Upper lobe of left lung (tissue), 6 donors: ENCODE data around the gene TMEM242. TPM values are rescaled to one million over a fixed set of nuclear protein-coding genes. Genes with fewer than 3 reads are reported as not detected.
"Not testable (repeated sequence)": the region's sequence is repeated elsewhere in the genome, so short reads cannot be mapped to it uniquely, and the experiment has no call there.

ENCODE experiments used
- ATAC-seq, 2 donors: fragments of 200-7000 bp; cut with Tn5 transposase; one replicate each; pipeline ENCODE4 v1.9.1; 2022; ENCODE audit warnings: mild to moderate bottlenecking in 2 of 2, moderate library complexity in 2 of 2; ENCODE audit not compliant: low FRiP score in 2 of 2
- DNase-seq, 2 donors: peaks; one replicate each; pipeline ENCODE4 v3.0.0-alpha.2; 2019 to 2020
- H3K27ac ChIP-seq, 4 donors: fragments of 200-600 bp; sonication (generic); one replicate each; pipeline ENCODE4 v1.5.1; 2016 to 2019
- H3K27me3 ChIP-seq, 4 donors: fragments of 200-600 bp; sonication (generic); one replicate each; pipeline ENCODE4 v1.5.1; 2017 to 2019
- H3K36me3 ChIP-seq, 4 donors: fragments of 200-600 bp; sonication (generic); one replicate each; pipeline ENCODE4 v1.5.1; 2016 to 2019
- H3K4me1 ChIP-seq, 4 donors: fragments of 200-600 bp; sonication (generic); one replicate each; pipeline ENCODE4 v1.5.1; 2018 to 2019
- H3K4me3 ChIP-seq, 4 donors: fragments of 200-600 bp; sonication (generic); one replicate each; pipeline ENCODE4 v1.5.1; 2017 to 2019; ENCODE audit warnings: mild to moderate bottlenecking in 2 of 4, moderate library complexity in 1 of 4
- H3K9me3 ChIP-seq, 4 donors: fragments of 200-600 bp; sonication (generic); one replicate each; pipeline ENCODE4 v1.5.1; 2018 to 2019
- EP300 ChIP-seq, 4 donors: sonication (generic); formaldehyde crosslinking; IDR thresholded peaks; one replicate each; pipeline ENCODE4 v1.5.1; 2017; ENCODE audit warnings: antibody characterized with exemption in 4 of 4, control low read depth in 2 of 4
- POLR2A ChIP-seq, 4 donors: fragments of 450-650 bp; IDR thresholded peaks; one replicate each; pipeline ENCODE4 v1.5.1; 2016 to 2017; ENCODE audit warnings: antibody characterized with exemption in 4 of 4, mild to moderate bottlenecking in 2 of 4
- POLR2AphosphoS5 ChIP-seq, 2 donors: sonication (generic); formaldehyde crosslinking; IDR thresholded peaks; one replicate each; pipeline ENCODE4 v1.5.1; 2017; ENCODE audit warnings: antibody characterized with exemption in 2 of 2
- WGBS, 2 donors: methylation state at CpG; one replicate each; pipeline ENCODE4 v1.1.5; 2017 to 2018; 5-methylcytosine and 5-hydroxymethylcytosine counted together
- total RNA-seq, 6 donors: library from RNA; depleted of rRNA in 4 of 6; stranded (reverse); fragments of >200 nt in 4 of 6; gene quantifications; one replicate each; pipeline versions ENCODE4 v1.1.0 to v1.2.1, GENCODE V29; 2016 to 2021
- TF ChIP-seq, protein P1 (sequence below), 6 experiments: fragments of 450-650 bp in 4 of 6; fragments of 200-600 bp in 2 of 6; sonication (generic) in 2 of 6; IDR thresholded peaks; one replicate each; pipeline ENCODE4 v1.5.1; 2016 to 2019; ENCODE audit warnings: antibody characterized with exemption in 6 of 6
- donor health status: DM: no; HTN: no; CAD: no; lungs with moderate emphysema.
- donor health status: DM: no; HTN: yes; CAD: no; lungs with severe emphysema.

Gene TMEM242
- total RNA-seq, 6 donors from 2014 or later: 2.1 to 10.8 (median 6.5) TPM

DNA sequence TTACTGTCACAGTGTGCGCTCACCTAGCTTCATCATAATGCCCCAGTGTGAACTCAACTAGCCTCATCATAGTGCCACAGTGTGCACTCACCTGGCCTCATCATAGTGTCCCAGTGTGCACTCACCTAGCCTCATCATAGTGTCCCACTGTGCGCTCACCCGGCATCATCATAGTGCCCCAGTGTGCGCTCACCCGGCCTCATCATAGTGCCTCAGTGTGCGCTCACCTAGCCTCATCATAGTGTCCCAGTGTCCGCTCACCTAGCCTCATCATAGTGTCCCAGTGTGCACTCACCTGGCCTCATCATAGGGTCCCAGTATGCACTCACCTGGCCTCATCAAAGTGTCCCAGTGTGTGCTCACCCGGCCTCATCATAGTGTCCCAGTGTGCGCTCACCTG lies 10.6 kb downstream of the TMEM242 start:
- TF ChIP-seq POLR2AphosphoS5 (IDR thresholded peaks at IDR 0.05) (no peak), EP300 (IDR thresholded peaks at IDR 0.05) (no peak), POLR2A (IDR thresholded peaks at IDR 0.05) (no peak)
- TF ChIP-seq, protein P1, sequence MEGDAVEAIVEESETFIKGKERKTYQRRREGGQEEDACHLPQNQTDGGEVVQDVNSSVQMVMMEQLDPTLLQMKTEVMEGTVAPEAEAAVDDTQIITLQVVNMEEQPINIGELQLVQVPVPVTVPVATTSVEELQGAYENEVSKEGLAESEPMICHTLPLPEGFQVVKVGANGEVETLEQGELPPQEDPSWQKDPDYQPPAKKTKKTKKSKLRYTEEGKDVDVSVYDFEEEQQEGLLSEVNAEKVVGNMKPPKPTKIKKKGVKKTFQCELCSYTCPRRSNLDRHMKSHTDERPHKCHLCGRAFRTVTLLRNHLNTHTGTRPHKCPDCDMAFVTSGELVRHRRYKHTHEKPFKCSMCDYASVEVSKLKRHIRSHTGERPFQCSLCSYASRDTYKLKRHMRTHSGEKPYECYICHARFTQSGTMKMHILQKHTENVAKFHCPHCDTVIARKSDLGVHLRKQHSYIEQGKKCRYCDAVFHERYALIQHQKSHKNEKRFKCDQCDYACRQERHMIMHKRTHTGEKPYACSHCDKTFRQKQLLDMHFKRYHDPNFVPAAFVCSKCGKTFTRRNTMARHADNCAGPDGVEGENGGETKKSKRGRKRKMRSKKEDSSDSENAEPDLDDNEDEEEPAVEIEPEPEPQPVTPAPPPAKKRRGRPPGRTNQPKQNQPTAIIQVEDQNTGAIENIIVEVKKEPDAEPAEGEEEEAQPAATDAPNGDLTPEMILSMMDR (IDR thresholded peaks at IDR 0.05): no peak
- no peak for ATAC-seq
- 71 to 76% methylated on average over 9 of the region's 9 CpGs for WGBS, 2 donors
- peak in 1 of 2 donors; percentile 30 for DNase-seq
- Histone ChIP-seq H3K27me3 (no peaks in the 10 kb centered on the region), H3K36me3 (peaks cover 0 to 19% (median 10%) of the 10 kb centered on the region in 4 donors), H3K4me3 (no peak overlapping the region), H3K9me3 (no peaks in the 10 kb centered on the region), H3K4me1 (peaks cover 6 to 14% (median 12%) of the 10 kb centered on the region in 4 donors), H3K27ac (no peak overlapping the region)

DNA sequence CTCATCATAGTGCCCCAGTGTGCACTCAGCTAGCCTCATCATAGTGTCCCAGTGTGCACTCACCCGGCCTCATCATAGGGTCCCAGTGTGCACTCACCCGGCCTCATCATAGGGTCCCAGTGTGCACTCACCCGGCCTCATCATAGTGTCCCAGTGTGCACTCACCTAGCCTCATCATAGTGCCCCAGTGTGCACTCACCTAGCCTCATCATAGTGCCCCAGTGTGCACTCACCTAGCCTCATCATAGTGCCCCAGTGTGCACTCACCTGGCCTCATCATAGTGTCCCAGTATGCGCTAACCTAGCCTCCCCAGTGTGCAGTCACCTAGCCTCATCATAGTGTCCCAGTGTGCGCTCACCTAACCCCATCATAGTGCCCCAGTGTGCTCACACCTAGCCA lies 12.6 kb downstream of the TMEM242 start:
- not testable (repeated sequence) for H3K4me3 ChIP-seq, DNase-seq, H3K9me3 ChIP-seq, H3K27me3 ChIP-seq, H3K27ac ChIP-seq
- H3K36me3 ChIP-seq: peaks cover 0 to 17% (median 10%) of the 10 kb centered on the region in 4 donors
- H3K4me1 ChIP-seq: peaks cover 7 to 11% (median 8%) of the 10 kb centered on the region in 4 donors
- 62 to 71% methylated on average over 4 to 5 of the region's 5 CpGs for WGBS, 2 donors
- ATAC-seq: peak; percentile 50 to 77

DNA sequence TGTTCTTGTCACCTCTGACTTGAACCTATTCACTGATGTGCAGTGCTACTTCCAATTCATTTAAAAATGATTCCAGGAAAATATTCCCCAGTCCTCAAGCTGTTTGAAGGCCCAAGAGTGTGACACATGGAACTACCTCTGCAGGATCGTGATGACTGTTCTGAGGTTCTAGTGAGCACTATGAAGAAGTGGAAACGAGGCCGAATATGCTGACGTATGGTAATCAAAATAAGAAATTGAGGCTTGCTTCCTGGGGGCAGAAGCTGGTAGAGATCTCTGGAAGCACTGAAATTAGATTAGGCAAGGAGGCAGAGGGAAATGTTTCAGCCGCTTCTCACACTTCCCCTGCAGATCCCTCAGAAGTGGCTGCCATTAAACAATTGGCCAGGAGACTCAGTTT lies 15.7 kb downstream of the TMEM242 start:
- 70 to 76% methylated on average over 5 of the region's 5 CpGs for WGBS, 2 donors
- Histone ChIP-seq H3K9me3 (no peaks in the 10 kb centered on the region), H3K4me3 (no peak overlapping the region), H3K27me3 (no peaks in the 10 kb centered on the region), H3K36me3 (peaks cover 0 to 5% (median 0%) of the 10 kb centered on the region in 4 donors), H3K27ac (no peak overlapping the region), H3K4me1 (peaks cover 11 to 32% (median 24%) of the 10 kb centered on the region in 4 donors)
- ATAC-seq (no peak), DNase-seq (no peak)
- TF ChIP-seq, protein P1 (IDR thresholded peaks at IDR 0.05): no peak
- TF ChIP-seq POLR2AphosphoS5 (IDR thresholded peaks at IDR 0.05) (no peak), POLR2A (IDR thresholded peaks at IDR 0.05) (no peak), EP300 (IDR thresholded peaks at IDR 0.05) (no peak)

DNA sequence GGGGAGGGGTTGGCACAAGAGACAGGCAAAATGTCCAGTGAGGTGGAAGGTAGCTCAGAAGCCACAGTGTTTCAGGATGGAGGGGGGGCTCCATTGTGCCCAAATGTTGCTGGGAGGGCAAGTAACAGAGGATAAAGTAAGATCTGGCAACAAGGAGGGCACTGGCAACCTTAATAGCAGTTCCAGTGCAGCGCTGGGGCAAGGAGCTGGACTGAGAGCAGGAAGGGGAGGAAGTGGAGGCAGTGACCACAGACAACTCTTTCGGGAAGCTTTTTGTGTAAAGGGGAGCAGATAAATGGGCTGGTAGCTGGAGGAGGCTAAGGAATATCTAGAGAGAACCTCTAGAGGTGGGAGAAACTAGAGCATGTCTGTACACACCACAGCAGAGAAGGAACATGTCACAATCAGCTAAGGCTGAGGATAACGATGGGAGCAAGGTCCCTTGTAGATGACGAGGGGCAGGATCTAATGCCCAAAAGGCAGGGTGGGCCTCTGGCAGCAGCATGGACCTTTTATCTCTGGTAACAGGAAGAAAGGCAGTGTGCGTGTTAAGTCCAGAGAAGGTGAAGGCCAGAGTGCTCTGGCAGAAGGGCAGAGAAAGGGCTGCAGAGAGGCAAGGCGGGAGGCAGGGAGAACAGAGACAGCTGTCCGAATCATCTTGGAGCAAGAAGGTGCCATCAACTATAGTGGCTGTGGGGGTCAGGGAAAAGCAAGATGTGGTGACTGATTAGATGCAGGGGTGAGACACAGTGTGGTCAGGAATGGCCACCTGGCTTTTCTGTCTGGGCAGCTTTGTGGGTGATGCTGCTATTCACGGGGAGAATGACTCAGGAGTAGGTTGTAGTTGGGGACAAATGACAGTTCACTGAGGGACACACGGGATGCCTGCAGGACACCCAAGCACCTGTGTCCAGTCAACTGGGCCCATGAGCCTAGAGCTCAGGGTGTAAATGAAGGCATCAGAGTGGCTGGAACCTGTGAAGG lies 17.4 kb downstream of the TMEM242 start:
- Histone ChIP-seq H3K9me3 (no peaks in the 10 kb centered on the region), H3K4me1 (peaks cover 11 to 35% (median 24%) of the 10 kb centered on the region in 4 donors), H3K27ac (peak overlapping the region; percentile 73 to 86 (median 78)), H3K27me3 (no peaks in the 10 kb centered on the region), H3K4me3 (peak overlapping the region in 2 of 4 donors; percentile 19 to 29), H3K36me3 (peaks cover 0 to 5% (median 0%) of the 10 kb centered on the region in 4 donors)
- 67 to 72% methylated on average over 9 of the region's 9 CpGs for WGBS, 2 donors
- DNase-seq (no peak), ATAC-seq (peak in 1 of 2 donors; percentile 41)
- TF ChIP-seq POLR2A (IDR thresholded peaks at IDR 0.05) (no peak), EP300 (IDR thresholded peaks at IDR 0.05) (no peak), POLR2AphosphoS5 (IDR thresholded peaks at IDR 0.05) (no peak)
- TF ChIP-seq, protein P1 (IDR thresholded peaks at IDR 0.05): no peak

DNA sequence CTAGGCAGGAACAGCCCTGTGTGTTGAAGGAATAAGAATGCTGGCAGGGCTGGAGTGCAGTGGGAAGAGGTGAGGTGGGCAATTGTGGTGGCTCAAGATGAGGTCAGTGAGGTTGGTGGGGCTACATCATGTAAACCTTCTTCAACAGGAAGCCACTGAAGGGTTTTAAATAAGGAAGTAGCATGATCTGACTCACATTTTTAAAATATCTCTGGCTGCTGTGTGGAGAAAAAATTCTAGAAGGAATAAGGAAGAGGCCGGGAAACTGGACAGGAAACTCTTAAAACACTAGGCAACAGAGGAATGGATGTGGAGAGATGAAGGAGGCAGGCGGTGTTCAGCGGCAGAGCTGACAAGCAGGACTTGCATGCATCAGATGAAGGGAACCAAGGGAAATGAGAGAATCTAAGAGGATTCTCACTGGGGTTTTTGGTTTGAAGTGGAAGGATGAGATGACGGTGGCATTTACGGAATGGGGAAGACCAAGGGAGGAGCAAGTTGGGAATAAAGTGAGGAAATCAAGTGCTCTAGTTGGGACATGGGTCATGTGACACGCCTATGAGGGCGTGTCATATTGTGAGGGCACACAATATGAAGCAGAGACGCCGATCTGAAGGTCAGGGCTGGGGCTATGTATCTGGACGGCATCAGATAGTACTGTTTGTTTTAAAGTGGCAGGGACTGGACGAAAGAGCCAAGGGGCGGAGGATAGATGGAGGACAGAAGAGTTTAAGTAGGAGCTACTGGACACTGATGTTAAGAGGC lies 18.2 kb downstream of the TMEM242 start:
- Histone ChIP-seq H3K27ac (peak overlapping the region; percentile 73 to 86 (median 78)), H3K36me3 (no peaks in the 10 kb centered on the region), H3K4me1 (peaks cover 11 to 35% (median 24%) of the 10 kb centered on the region in 4 donors), H3K4me3 (peak overlapping the region in 2 of 4 donors; percentile 19 to 29), H3K9me3 (no peaks in the 10 kb centered on the region), H3K27me3 (no peaks in the 10 kb centered on the region)
- TF ChIP-seq POLR2AphosphoS5 (IDR thresholded peaks at IDR 0.05) (peak in 1 of 2 donors; percentile 46), POLR2A (IDR thresholded peaks at IDR 0.05) (peak in 1 of 4 donors; percentile 26)
- TF ChIP-seq, protein P1 (IDR thresholded peaks at IDR 0.05): no peak
- DNase-seq: peak in 1 of 2 donors; percentile 39
- WGBS, 2 donors: 45 to 56% methylated on average over 12 of the region's 12 CpGs
- ATAC-seq: peak; percentile 73 to 83
